H9 (cell line): Measurements from ENCODE around the gene SPEF2. TPM values are rescaled to one million over a fixed set of nuclear protein-coding genes. Genes with fewer than 3 reads are reported as not detected.

Source experiments
- DNase-seq: peaks from one replicate; pipeline ENCODE4 v3.0.0-alpha.2; 2017
- H2AFZ ChIP-seq: one replicate; pipeline ENCODE4 v1.6.1; 2013; ENCODE audit warnings: mild to moderate bottlenecking, low read length, control low read depth, moderate library complexity
- H2AK5ac ChIP-seq: 2 replicates; pipeline ENCODE4 v1.6.1; 2013; ENCODE audit warnings: low read length, control low read depth, mixed read lengths; ENCODE audit not compliant: insufficient read length
- H2BK120ac ChIP-seq: one replicate; pipeline ENCODE4 v1.6.1; 2013; ENCODE audit warnings: low read depth, mild to moderate bottlenecking, low read length, control low read depth, inconsistent platforms; ENCODE audit not compliant: poor library complexity, severe bottlenecking
- H2BK12ac ChIP-seq: 2 replicates; pipeline ENCODE4 v1.6.1; 2013; ENCODE audit warnings: low read length, control low read depth, mixed read lengths, low read depth; ENCODE audit not compliant: insufficient read length
- H2BK15ac ChIP-seq: 2 replicates; pipeline ENCODE4 v1.6.1; 2013; ENCODE audit warnings: low read depth, low read length, control low read depth
- H2BK20ac ChIP-seq: one replicate; pipeline ENCODE4 v1.6.1; 2013; ENCODE audit warnings: low read depth, mild to moderate bottlenecking, low read length, control low read depth, inconsistent platforms; ENCODE audit not compliant: poor library complexity, severe bottlenecking
- H2BK5ac ChIP-seq: 2 replicates; pipeline ENCODE4 v1.6.1; 2013; ENCODE audit warnings: low read length, control low read depth, mixed read lengths; ENCODE audit not compliant: insufficient read length
- H3K14ac ChIP-seq: 2 replicates; pipeline ENCODE4 v1.6.1; 2013; ENCODE audit warnings: low read length, control low read depth; ENCODE audit not compliant: insufficient read depth
- H3K18ac ChIP-seq: 2 replicates; pipeline ENCODE4 v1.6.1; 2013; ENCODE audit warnings: low read depth, mild to moderate bottlenecking, mixed read lengths, low read length, control low read depth; ENCODE audit not compliant: insufficient read length
- H3K23ac ChIP-seq: 2 replicates; pipeline ENCODE4 v1.6.1; 2013; ENCODE audit warnings: low read length, control low read depth, mixed read lengths, low read depth; ENCODE audit not compliant: insufficient read length
- H3K23me2 ChIP-seq: 2 replicates; pipeline ENCODE4 v1.6.1; 2013; ENCODE audit warnings: low read depth, mild to moderate bottlenecking, mixed read lengths, low read length, control low read depth; ENCODE audit not compliant: insufficient read length, poor library complexity, severe bottlenecking
- H3K27ac ChIP-seq: 2 replicates; pipeline ENCODE4 v1.5.1; 2013; ENCODE audit warnings: low read length, control low read depth, mixed read lengths, low read depth; ENCODE audit not compliant: insufficient read length
- H3K27me3 ChIP-seq: 2 replicates; pipeline ENCODE4 v1.6.1; 2013; ENCODE audit warnings: low read length, control low read depth, inconsistent platforms; ENCODE audit not compliant: insufficient read depth
- H3K4ac ChIP-seq: 2 replicates; pipeline ENCODE4 v1.6.1; 2013; ENCODE audit warnings: low read depth, mild to moderate bottlenecking, control low read depth, inconsistent platforms, low read length, moderate library complexity
- H3K4me1 ChIP-seq: 2 replicates; pipeline ENCODE4 v1.6.1; 2013; ENCODE audit warnings: low read length, control low read depth, inconsistent platforms; ENCODE audit not compliant: insufficient read depth
- H3K4me2 ChIP-seq: 2 replicates; pipeline ENCODE4 v1.6.1; 2013; ENCODE audit warnings: low read length, control low read depth, mixed read lengths; ENCODE audit not compliant: insufficient read length, insufficient read depth
- H3K56ac ChIP-seq: 2 replicates; pipeline ENCODE4 v1.6.1; 2013; ENCODE audit warnings: low read depth, mild to moderate bottlenecking, mixed read lengths, low read length, control low read depth; ENCODE audit not compliant: insufficient read length
- H3K79me1 ChIP-seq: 2 replicates; pipeline ENCODE4 v1.6.1; 2013; ENCODE audit warnings: low read depth, mild to moderate bottlenecking, moderate library complexity, low read length, control low read depth, inconsistent platforms; ENCODE audit not compliant: insufficient read depth, poor library complexity, severe bottlenecking
- H3K79me2 ChIP-seq: 2 replicates; pipeline ENCODE4 v1.6.1; 2013; ENCODE audit warnings: low read length, control low read depth, inconsistent platforms; ENCODE audit not compliant: insufficient read depth
- H3K9ac ChIP-seq: 2 replicates; pipeline ENCODE4 v1.6.1; 2013; ENCODE audit warnings: low read length, control low read depth, mixed read lengths; ENCODE audit not compliant: insufficient read length; ENCODE audit errors: extremely low read depth
- H3K9me3 ChIP-seq: one replicate; pipeline ENCODE4 v1.6.1; 2013; ENCODE audit warnings: low read depth, low read length, inconsistent platforms; ENCODE audit not compliant: control insufficient read depth
- H3T11ph ChIP-seq: one replicate; pipeline ENCODE4 v1.6.1; 2013; ENCODE audit warnings: mild to moderate bottlenecking, low read length, control low read depth, inconsistent platforms
- H4K20me1 ChIP-seq: one replicate; pipeline ENCODE4 v1.6.1; 2013; ENCODE audit not compliant: control insufficient read depth, insufficient read length, insufficient read depth
- H4K5ac ChIP-seq: 2 replicates; pipeline ENCODE4 v1.6.1; 2013; ENCODE audit warnings: low read depth, mild to moderate bottlenecking, mixed read lengths, low read length, control low read depth; ENCODE audit not compliant: insufficient read length
- H4K8ac ChIP-seq: replicated peaks from 2 replicates; pipeline ENCODE4 v1.6.1; 2013; ENCODE audit warnings: low read length, control low read depth, mixed read lengths, low read depth; ENCODE audit not compliant: insufficient read length
- H4K91ac ChIP-seq: 2 replicates; pipeline ENCODE4 v1.6.1; 2013; ENCODE audit warnings: low read depth, mild to moderate bottlenecking, moderate library complexity, mixed read lengths, low read length, control low read depth; ENCODE audit not compliant: insufficient read length
- H3K27ac Mint-ChIP-seq, 3 experiments: 2 replicates in 2 of 3; 3 replicates in 1 of 3; pipeline ENCODE4 v1.8.0; 2020 to 2021; ENCODE audit warnings: mixed read lengths in 3 of 3, mild to moderate bottlenecking in 1 of 3, moderate library complexity in 1 of 3
- H3K27me3 Mint-ChIP-seq: 2 replicates; pipeline ENCODE4 v1.8.0; 2021; ENCODE audit warnings: low read depth, mild to moderate bottlenecking, moderate library complexity, mixed read lengths
- H3K36me3 Mint-ChIP-seq, 3 experiments: 2 replicates in 2 of 3; 3 replicates in 1 of 3; pipeline ENCODE4 v1.8.0; 2020 to 2021; ENCODE audit warnings: low read depth in 3 of 3, mixed read lengths in 3 of 3; ENCODE audit not compliant: insufficient read depth in 1 of 3
- H3K4me1 Mint-ChIP-seq, 2 experiments: 2 replicates each; pipeline ENCODE4 v1.8.0; 2020; ENCODE audit warnings: mixed read lengths in 2 of 2
- H3K4me3 Mint-ChIP-seq, 2 experiments: 2 replicates in 1 of 2; 3 replicates in 1 of 2; pipeline ENCODE4 v1.8.0; 2020 to 2021; ENCODE audit warnings: mild to moderate bottlenecking in 2 of 2, mixed read lengths in 2 of 2, moderate library complexity in 1 of 2
- H3K9me3 Mint-ChIP-seq, 2 experiments: 2 replicates in 1 of 2; 3 replicates in 1 of 2; pipeline ENCODE4 v1.8.0; 2020; ENCODE audit warnings: mild to moderate bottlenecking in 2 of 2, mixed read lengths in 2 of 2, moderate library complexity in 1 of 2
- WGBS: extraction: QIAGEN DNeasy Blood & Tissue Kit; methylation state at CpG from one replicate; pipeline ENCODE4 v1.1.7; 2013; ENCODE audit warnings: missing lambda C conversion rate, low lambda C conversion rate, mixed read lengths; ENCODE audit not compliant: insufficient read length; ENCODE audit errors: extremely low coverage; 5-methylcytosine and 5-hydroxymethylcytosine counted together
- total RNA-seq: library from RNA; stranded (reverse); gene quantifications from 2 replicates; pipeline ENCODE4 v1.2.1, GENCODE V29; 2021
- TF ChIP-seq, protein P1 (sequence below): fragments of 200-600 bp; sonication (generic); conservative IDR thresholded peaks from 3 replicates; pipeline ENCODE4 v1.8.0; 2021; ENCODE audit warnings: antibody characterized with exemption, mild to moderate bottlenecking

Gene SPEF2
- total RNA-seq, 1 experiment from 2014 or later: 1.0 TPM

GRCh38 chr5:35788724-35789123 lies 171.1 kb downstream of the SPEF2 start:
- Histone ChIP-seq H2BK120ac (no peak overlapping the region), H2AK5ac (no peak overlapping the region), H3K27me3 (no peaks in the 10 kb centered on the region), H2BK20ac (no peak overlapping the region), H3K23ac (no peak overlapping the region), H3K9ac (no peak overlapping the region), H2AFZ (no peak overlapping the region), H2BK15ac (no peak overlapping the region), H2BK12ac (no peak overlapping the region), H3T11ph (no peak overlapping the region), H3K4ac (no peak overlapping the region), H3K14ac (no peak overlapping the region), H4K91ac (no peak overlapping the region), H3K56ac (no peak overlapping the region), H2BK5ac (no peak overlapping the region), H4K20me1 (no peaks in the 10 kb centered on the region), H4K5ac (no peak overlapping the region), H3K9me3 (no peaks in the 10 kb centered on the region), H3K79me1 (no peaks in the 10 kb centered on the region), H3K23me2 (no peaks in the 10 kb centered on the region), H3K27ac (no peak overlapping the region), H3K4me2 (no peak overlapping the region), H3K79me2 (no peaks in the 10 kb centered on the region), H3K4me1 (no peaks in the 10 kb centered on the region), H4K8ac (no peak overlapping the region), H3K18ac (no peak overlapping the region)
- Mint-ChIP-seq H3K27ac (no peak overlapping the region), H3K27me3 (peaks cover 9% of the 10 kb centered on the region), H3K4me1 (no peaks in the 10 kb centered on the region), H3K4me3 (no peak overlapping the region), H3K9me3 (no peaks in the 10 kb centered on the region), H3K36me3 (no peaks in the 10 kb centered on the region)
- TF ChIP-seq, protein P1, sequence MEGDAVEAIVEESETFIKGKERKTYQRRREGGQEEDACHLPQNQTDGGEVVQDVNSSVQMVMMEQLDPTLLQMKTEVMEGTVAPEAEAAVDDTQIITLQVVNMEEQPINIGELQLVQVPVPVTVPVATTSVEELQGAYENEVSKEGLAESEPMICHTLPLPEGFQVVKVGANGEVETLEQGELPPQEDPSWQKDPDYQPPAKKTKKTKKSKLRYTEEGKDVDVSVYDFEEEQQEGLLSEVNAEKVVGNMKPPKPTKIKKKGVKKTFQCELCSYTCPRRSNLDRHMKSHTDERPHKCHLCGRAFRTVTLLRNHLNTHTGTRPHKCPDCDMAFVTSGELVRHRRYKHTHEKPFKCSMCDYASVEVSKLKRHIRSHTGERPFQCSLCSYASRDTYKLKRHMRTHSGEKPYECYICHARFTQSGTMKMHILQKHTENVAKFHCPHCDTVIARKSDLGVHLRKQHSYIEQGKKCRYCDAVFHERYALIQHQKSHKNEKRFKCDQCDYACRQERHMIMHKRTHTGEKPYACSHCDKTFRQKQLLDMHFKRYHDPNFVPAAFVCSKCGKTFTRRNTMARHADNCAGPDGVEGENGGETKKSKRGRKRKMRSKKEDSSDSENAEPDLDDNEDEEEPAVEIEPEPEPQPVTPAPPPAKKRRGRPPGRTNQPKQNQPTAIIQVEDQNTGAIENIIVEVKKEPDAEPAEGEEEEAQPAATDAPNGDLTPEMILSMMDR: no peak
- no peak for DNase-seq
- no CpG with 5 or more reads among the region's 4 CpGs for WGBS
